Measurements from ENCODE around the gene VWF. TPM values are rescaled to one million over a fixed set of nuclear protein-coding genes. Genes with fewer than 3 reads are reported as not detected.

VWF gene
- total RNA-seq, 1 experiment from 2014 or later: 0.48 TPM

GRCh38 chr12:6074427-6074826, 50.0 kb downstream of the VWF start:
- Histone ChIP-seq H3K79me2 (ENCODE audit: low read depth) (no peaks in the 10 kb centered on the region), H3K36me3 (ENCODE audit: low read depth) (no peaks in the 10 kb centered on the region), H3K4me3 (no peak overlapping the region), H2AFZ (no peak overlapping the region), H3K27ac (no peak overlapping the region), H4K20me1 (ENCODE audit: insufficient read depth) (no peaks in the 10 kb centered on the region), H3K9me2 (ENCODE audit: insufficient read depth) (no peaks in the 10 kb centered on the region), H3K27me3 (ENCODE audit: insufficient read depth, low read depth) (no peaks in the 10 kb centered on the region), H3F3A (ENCODE audit: insufficient read depth, low read depth) (peaks cover 10% of the 10 kb centered on the region; the same call in 1 of the 2 replicates), H3K4me2 (no peak overlapping the region), H3K9me3 (ENCODE audit: insufficient read depth, low read depth) (no peaks in the 10 kb centered on the region), H3K4me1 (replicated peaks; ENCODE audit: insufficient read depth) (peaks cover 26% of the 10 kb centered on the region)
- intact Hi-C loops (cut with micrococcal nuclease; ENCODE audit: unreplicated experiment): no loop called here
- ChIA-PET CTCF (interaction anchor here (0.5 to 0.6 kb wide), 2 partner anchors 205 to 1513 kb away, joined by 3 read pairs; no protein-coding TSS in a partner anchor), POLR2A (ENCODE audit: unreplicated experiment) (no interaction called here)
- TF ChIP-seq EZH2 (IDR thresholded peaks at IDR 0.05; ENCODE audit: low read depth) (no peak), CTCF (conservative IDR thresholded peaks at IDR 0.05) (no peak)
- no peak for DNase-seq
- no TSS peak for BruUV-seq (replicated peaks)

- H3K9me2 ChIP-seq (ENCODE audit: insufficient read depth): no peaks in the 10 kb centered on the region
- H2AFZ ChIP-seq: no peak overlapping the region
- H3K79me2 ChIP-seq (ENCODE audit: low read depth): no peaks in the 10 kb centered on the region
- intact Hi-C loops (cut with micrococcal nuclease; ENCODE audit: unreplicated experiment): no loop called here
- no peak overlapping the region for H3K4me2 ChIP-seq
- H3K27ac ChIP-seq: no peak overlapping the region
- no peak for TF ChIP-seq EZH2 (IDR thresholded peaks at IDR 0.05; ENCODE audit: low read depth)
- TF ChIP-seq CTCF (conservative IDR thresholded peaks at IDR 0.05): no peak
- ChIA-PET POLR2A (ENCODE audit: unreplicated experiment) (no interaction called here), CTCF (interaction anchor here (0.6 kb wide), 1 partner anchor 16 kb away, joined by 10 read pairs; no protein-coding TSS in a partner anchor)
- no peaks in the 10 kb centered on the region for H3K36me3 ChIP-seq (ENCODE audit: low read depth)
- H3K27me3 ChIP-seq (ENCODE audit: insufficient read depth, low read depth): no peaks in the 10 kb centered on the region
- H3K4me1 ChIP-seq (replicated peaks; ENCODE audit: insufficient read depth): peaks cover 18% of the 10 kb centered on the region
- peaks cover 10% of the 10 kb centered on the region; the same call in 1 of the 2 replicates for H3F3A ChIP-seq (ENCODE audit: insufficient read depth, low read depth)
- no peak overlapping the region for H3K4me3 ChIP-seq
- no peaks in the 10 kb centered on the region for H4K20me1 ChIP-seq (ENCODE audit: insufficient read depth)
- H3K9me3 ChIP-seq (ENCODE audit: insufficient read depth, low read depth): no peaks in the 10 kb centered on the region
- DNase-seq: no peak
- BruUV-seq (replicated peaks): no TSS peak
Measured at GRCh38 chr12:6073426-6073825, 51.0 kb downstream of the VWF start.

- Histone ChIP-seq H3K27ac (no peak overlapping the region), H3K27me3 (ENCODE audit: insufficient read depth, low read depth) (no peaks in the 10 kb centered on the region), H2AFZ (no peak overlapping the region), H3K79me2 (ENCODE audit: low read depth) (no peaks in the 10 kb centered on the region), H3K36me3 (ENCODE audit: low read depth) (no peaks in the 10 kb centered on the region), H3K9me3 (ENCODE audit: insufficient read depth, low read depth) (no peaks in the 10 kb centered on the region), H4K20me1 (ENCODE audit: insufficient read depth) (no peaks in the 10 kb centered on the region), H3K4me3 (no peak overlapping the region), H3K9me2 (ENCODE audit: insufficient read depth) (no peaks in the 10 kb centered on the region), H3K4me1 (replicated peaks; ENCODE audit: insufficient read depth) (peaks cover 10% of the 10 kb centered on the region), H3F3A (ENCODE audit: insufficient read depth, low read depth) (peaks cover 5% of the 10 kb centered on the region; the same call in 1 of the 2 replicates), H3K4me2 (no peak overlapping the region)
- TF ChIP-seq CTCF (conservative IDR thresholded peaks at IDR 0.05) (no peak; the same call in 1 of the 2 replicates), EZH2 (IDR thresholded peaks at IDR 0.05; ENCODE audit: low read depth) (no peak)
- POLR2A ChIA-PET (ENCODE audit: unreplicated experiment): interaction anchor here (0.5 to 0.6 kb wide), 2 partner anchors 12 to 17 kb away, joined by 4 to 8 read pairs; no protein-coding TSS in a partner anchor
- CTCF ChIA-PET: interaction anchor here (0.6 to 2.1 kb wide), 7 partner anchors 12 to 475 kb away, joined by 3 to 10 read pairs (median 5); no protein-coding TSS in a partner anchor
- DNase-seq: peak in 1 of 2 experiments; percentile 89
- intact Hi-C loops (cut with micrococcal nuclease; ENCODE audit: unreplicated experiment): no loop called here
- no TSS peak for BruUV-seq (replicated peaks)
Measured at GRCh38 chr12:6072302-6072752, 52.1 kb downstream of the VWF start.

All from PC-9 (cell line).